ENCODE data around the gene IL31.

DNA sequence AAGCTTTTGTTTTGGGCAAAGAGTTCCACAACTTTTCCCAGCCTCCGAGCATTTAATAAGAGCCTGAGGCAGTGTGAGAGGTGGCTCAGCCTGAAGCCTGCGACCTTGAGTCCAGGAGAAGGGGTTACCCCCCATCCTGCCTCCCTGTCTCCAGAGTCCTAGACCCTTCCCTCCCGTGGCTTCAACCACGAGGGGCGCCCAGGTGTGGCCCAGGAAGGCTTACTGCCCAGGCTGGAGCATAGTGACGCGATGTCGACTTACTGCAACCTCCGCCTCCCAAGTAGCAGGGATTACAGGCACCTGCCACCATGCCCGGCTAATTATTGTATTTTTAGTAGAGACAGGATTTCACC, 9.5 kb upstream of the IL31 start:
- TF ChIP-seq, protein P1, sequence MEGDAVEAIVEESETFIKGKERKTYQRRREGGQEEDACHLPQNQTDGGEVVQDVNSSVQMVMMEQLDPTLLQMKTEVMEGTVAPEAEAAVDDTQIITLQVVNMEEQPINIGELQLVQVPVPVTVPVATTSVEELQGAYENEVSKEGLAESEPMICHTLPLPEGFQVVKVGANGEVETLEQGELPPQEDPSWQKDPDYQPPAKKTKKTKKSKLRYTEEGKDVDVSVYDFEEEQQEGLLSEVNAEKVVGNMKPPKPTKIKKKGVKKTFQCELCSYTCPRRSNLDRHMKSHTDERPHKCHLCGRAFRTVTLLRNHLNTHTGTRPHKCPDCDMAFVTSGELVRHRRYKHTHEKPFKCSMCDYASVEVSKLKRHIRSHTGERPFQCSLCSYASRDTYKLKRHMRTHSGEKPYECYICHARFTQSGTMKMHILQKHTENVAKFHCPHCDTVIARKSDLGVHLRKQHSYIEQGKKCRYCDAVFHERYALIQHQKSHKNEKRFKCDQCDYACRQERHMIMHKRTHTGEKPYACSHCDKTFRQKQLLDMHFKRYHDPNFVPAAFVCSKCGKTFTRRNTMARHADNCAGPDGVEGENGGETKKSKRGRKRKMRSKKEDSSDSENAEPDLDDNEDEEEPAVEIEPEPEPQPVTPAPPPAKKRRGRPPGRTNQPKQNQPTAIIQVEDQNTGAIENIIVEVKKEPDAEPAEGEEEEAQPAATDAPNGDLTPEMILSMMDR (conservative IDR thresholded peaks at IDR 0.05): no peak
- TF ChIP-seq ZFX (IDR thresholded peaks at IDR 0.05): no peak

All from C4-2B (cell line).